ACC112 (cell line): ENCODE measurements around the gene VBP1.
"Not testable (repeated sequence)": the region's sequence is repeated elsewhere in the genome, so short reads cannot be mapped to it uniquely, and the experiment has no call there.

ENCODE experiments used
- H2AFZ ChIP-seq: fragments of 200-600 bp; sonication (generic); one replicate; pipeline ENCODE4 v1.6.0; 2017; ENCODE audit warnings: antibody characterized with exemption, low read length; ENCODE audit not compliant: unreplicated experiment
- H3K27ac ChIP-seq: fragments of 200-600 bp; sonication (generic); 2 replicates; pipeline ENCODE4 v1.5.1; 2014; ENCODE audit warnings: low read depth, mild to moderate bottlenecking, antibody characterized with exemption, low read length, moderate library complexity
- H3K27me3 ChIP-seq: fragments of 200-600 bp; sonication (generic); 2 replicates; pipeline ENCODE4 v1.6.1; 2014; ENCODE audit warnings: mild to moderate bottlenecking, antibody characterized with exemption, low read length, moderate library complexity, mixed read lengths; ENCODE audit not compliant: insufficient read depth
- H3K36me3 ChIP-seq: fragments of 200-600 bp; sonication (generic); 2 replicates; pipeline ENCODE4 v1.6.1; 2016; ENCODE audit warnings: mild to moderate bottlenecking, antibody characterized with exemption, low read length, moderate library complexity, mixed read lengths; ENCODE audit not compliant: insufficient read depth
- H3K4me1 ChIP-seq: fragments of 200-600 bp; sonication (generic); one replicate; pipeline ENCODE4 v1.6.1; 2016; ENCODE audit warnings: low read length, mixed read lengths; ENCODE audit not compliant: insufficient read depth, unreplicated experiment, control insufficient read depth
- H3K4me3 ChIP-seq: fragments of 200-600 bp; sonication (generic); 2 replicates; pipeline ENCODE4 v1.5.1; 2014; ENCODE audit warnings: mild to moderate bottlenecking, low read depth, low read length
- H3K79me2 ChIP-seq: fragments of 200-600 bp; sonication (generic); one replicate; pipeline ENCODE4 v1.6.0; 2016; ENCODE audit warnings: low read length; ENCODE audit not compliant: control insufficient read depth, unreplicated experiment, insufficient read depth

VBP1 gene

GRCh38 chrX:155263854-155264628, 47.8 kb downstream of the VBP1 start, which contains the start of gene RAB39B:
TSS of gene RAB39B (minus strand) at chrX:155264491. CDS start at chrX:155264288, 203 bp downstream.
- Histone ChIP-seq H2AFZ (no peak within 1 kb of the TSS), H3K4me3 (peak within 1 kb of the TSS; percentile 78), H3K27ac (no peak within 1 kb of the TSS), H3K4me1 (no peaks in the 10 kb centered on the region), H3K36me3 (no peaks in the 10 kb centered on the region), H3K27me3 (no peaks in the 10 kb centered on the region), H3K79me2 (no peaks in the 10 kb centered on the region)

- Histone ChIP-seq H3K27me3 (no peaks in the 10 kb centered on the region), H3K27ac (no peak overlapping the region), H3K4me3 (no peak overlapping the region), H3K79me2 (no peaks in the 10 kb centered on the region), H3K4me1 (no peaks in the 10 kb centered on the region), H3K36me3 (no peaks in the 10 kb centered on the region), H2AFZ (no peak overlapping the region)
Measured at GRCh38 chrX:155266439-155266838, 50.2 kb downstream of the VBP1 start.

GRCh38 chrX:155267995-155268394, 51.7 kb downstream of the VBP1 start:
- not testable (repeated sequence) for H3K27ac ChIP-seq, H3K4me1 ChIP-seq, H3K79me2 ChIP-seq, H3K36me3 ChIP-seq, H3K4me3 ChIP-seq, H2AFZ ChIP-seq, H3K27me3 ChIP-seq

- H3K4me3 ChIP-seq: no peak overlapping the region
- H3K4me1 ChIP-seq: no peaks in the 10 kb centered on the region
- H3K79me2 ChIP-seq: no peaks in the 10 kb centered on the region
- no peaks in the 10 kb centered on the region for H3K27me3 ChIP-seq
- no peak overlapping the region for H3K27ac ChIP-seq
- no peak overlapping the region for H2AFZ ChIP-seq
- no peaks in the 10 kb centered on the region for H3K36me3 ChIP-seq
Measured at GRCh38 chrX:155270969-155271368, 54.7 kb downstream of the VBP1 start.

GRCh38 chrX:155279873-155280272, 63.6 kb downstream of the VBP1 start:
- no peaks in the 10 kb centered on the region for H3K79me2 ChIP-seq
- H3K27ac ChIP-seq: no peak overlapping the region
- H3K36me3 ChIP-seq: no peaks in the 10 kb centered on the region
- H2AFZ ChIP-seq: no peak overlapping the region
- no peak overlapping the region for H3K4me3 ChIP-seq
- no peaks in the 10 kb centered on the region for H3K27me3 ChIP-seq
- no peaks in the 10 kb centered on the region for H3K4me1 ChIP-seq
